ENCODE data around the gene PTPRO.

DNA sequence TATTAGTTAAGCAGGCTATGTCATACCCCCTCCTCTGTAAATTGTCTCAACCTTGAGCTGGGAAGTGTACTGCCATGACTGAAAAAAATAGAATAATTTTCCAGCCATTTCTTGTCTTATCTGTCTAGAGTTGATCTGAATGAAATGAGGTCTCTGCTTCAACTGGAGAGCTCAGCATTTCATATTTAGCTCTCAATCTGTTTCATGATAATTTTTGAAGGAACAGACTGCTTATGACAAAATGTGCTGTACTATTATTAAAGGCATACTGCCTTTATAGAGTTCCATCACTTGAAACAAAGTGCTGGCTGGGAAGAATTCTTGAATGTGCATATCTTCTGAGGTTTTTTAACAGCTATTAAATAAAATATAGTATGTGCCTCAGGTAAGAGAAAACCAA, 19.1 kb downstream of the PTPRO start:
- TF ChIP-seq CTCF (IDR thresholded peaks at IDR 0.05) (no peak), EZH2 (IDR thresholded peaks at IDR 0.05) (no peak), EZH2phosphoT487 (IDR thresholded peaks at IDR 0.05) (no peak)
